Activated B cell treated with CpG ODN at 0.5 μM for 24 hours (primary cell): Measurements from ENCODE around the gene MID2. TPM values are rescaled to one million over a fixed set of nuclear protein-coding genes. Genes with fewer than 3 reads are reported as not detected.

Experiments used
- total RNA-seq: library from RNA; stranded (reverse); gene quantifications from 2 replicates; pipeline ENCODE4 v1.2.3, GENCODE V29; 2022

MID2 gene
- total RNA-seq, 1 donor from 2014 or later: 3.3 TPM

Other genes with a start within 250 kb of the MID2 start
- 49.7 and 53.8 TPM in 2 replicates for gene PRPS1, start 197.4 kb upstream of the MID2 start, total RNA-seq
- gene TSC22D3, start 50.1 kb upstream of the MID2 start, total RNA-seq: 80.6 and 80.8 TPM in 2 replicates
- not detected in 2 replicates for gene NCBP2L, start 48.1 kb upstream of the MID2 start, total RNA-seq
- not detected in 2 replicates for gene TEX13B, start 156.5 kb downstream of the MID2 start, total RNA-seq
- gene VSIG1, start 219.2 kb downstream of the MID2 start, total RNA-seq: 1.3 and 1.9 TPM in 2 replicates